Activated naive CD4-positive, alpha-beta T cell treated with anti-CD3 and anti-CD28 coated beads, Interleukin-2, amount 50 U/mL, for 72 hours (primary cell): ENCODE results near the gene HAUS5. TPM values are rescaled to one million over a fixed set of nuclear protein-coding genes. Genes with fewer than 3 reads are reported as not detected.

Experiments
- ATAC-seq, 2 donors: fragments of 150-1000 bp; cut with Tn5 transposase; 2 replicates each; pipeline ENCODE4 v1.10.0; 2021; ENCODE audit warnings: mild to moderate bottlenecking in 2 of 2, moderate library complexity in 2 of 2
- DNase-seq, 2 donors: peaks; one replicate each; pipeline ENCODE4 v3.0.0; 2021 to 2022; ENCODE audit warnings: low spot score in 2 of 2
- H3K27ac Mint-ChIP-seq, 2 donors: one replicate each; pipeline ENCODE4 v1.8.0; 2022; ENCODE audit warnings: mild to moderate bottlenecking in 2 of 2, mixed read lengths in 2 of 2
- H3K36me3 Mint-ChIP-seq, 2 donors: one replicate each; pipeline ENCODE4 v1.8.0; 2022; ENCODE audit warnings: mixed read lengths in 2 of 2
- H3K9me3 Mint-ChIP-seq, 2 donors: one replicate each; pipeline ENCODE4 v1.8.0; 2022; ENCODE audit warnings: mixed read lengths in 2 of 2
- total RNA-seq, 2 donors: library from RNA; stranded (reverse); gene quantifications; one replicate each; pipeline ENCODE4 v1.2.3, GENCODE V29; 2022

The HAUS5 gene
- total RNA-seq, 2 donors from 2014 or later: 44.2 to 44.5 TPM

GRCh38 chr19:35673121-35673804, 60.7 kb downstream of the HAUS5 start:
- peak overlapping the region; percentile 9 to 81 for H3K27ac Mint-ChIP-seq
- no peaks in the 10 kb centered on the region for H3K9me3 Mint-ChIP-seq
- H3K36me3 Mint-ChIP-seq: peaks cover 0 to 6% of the 10 kb centered on the region in 2 donors
- DNase-seq: peak; percentile 64 to 67
- peak; percentile 94 to 95 for ATAC-seq

Other genes with a start within 250 kb of the HAUS5 start
- 1 to 10 TPM in 1 of 2 donors, under 1 TPM in 1; 0.50 to 1.8 TPM for gene GPR42, start 241.7 kb upstream of the HAUS5 start, total RNA-seq
- not detected for gene FFAR2, start 164.5 kb upstream of the HAUS5 start, total RNA-seq
- not detected for gene KRTDAP, start 122.3 kb upstream of the HAUS5 start, total RNA-seq
- 1 to 10 TPM in 1 of 2 donors, under 1 TPM in 1; 0.46 to 3.6 TPM for gene DMKN, start 99.1 kb upstream of the HAUS5 start, total RNA-seq
- gene SBSN, start 84.4 kb upstream of the HAUS5 start, total RNA-seq: not detected
- not detected for gene GAPDHS, start 79.3 kb upstream of the HAUS5 start, total RNA-seq
- gene TMEM147, start 67.1 kb upstream of the HAUS5 start, total RNA-seq: 10 to 100 TPM; 44.1 to 69.1 TPM
- gene ATP4A, start 49.1 kb upstream of the HAUS5 start, total RNA-seq: not detected
- not detected for gene PMIS2, start 26.6 kb upstream of the HAUS5 start, total RNA-seq
- gene RBM42, start 16.3 kb downstream of the HAUS5 start, total RNA-seq: 10 to 100 TPM; 69.3 to 79.0 TPM
- gene ETV2, start 29.0 kb downstream of the HAUS5 start, total RNA-seq: under 1 TPM; 0.62 to 0.77 TPM
- 100 to 1,000 TPM; 445 to 472 TPM for gene COX6B1, start 35.6 kb downstream of the HAUS5 start, total RNA-seq
- 1 to 10 TPM in 1 of 2 donors, not detected in 1; 4.4 TPM for gene UPK1A, start 53.8 kb downstream of the HAUS5 start, total RNA-seq
- 100 to 1,000 TPM; 181 to 198 TPM for gene ZBTB32, start 91.8 kb downstream of the HAUS5 start, total RNA-seq
- gene KMT2B, start 105.3 kb downstream of the HAUS5 start, total RNA-seq: 100 to 1,000 TPM in 1 of 2 donors, 10 to 100 TPM in 1; 54.6 to 200 TPM
- gene IGFLR1, start 129.7 kb downstream of the HAUS5 start, total RNA-seq: 100 to 1,000 TPM in 1 of 2 donors, 10 to 100 TPM in 1; 74.6 to 245 TPM
- gene U2AF1L4, start 132.7 kb downstream of the HAUS5 start, total RNA-seq: 10 to 100 TPM; 33.8 to 69.0 TPM
- 10 to 100 TPM; 43.2 to 49.4 TPM for gene PSENEN, start 132.9 kb downstream of the HAUS5 start, total RNA-seq
- gene LIN37, start 135.8 kb downstream of the HAUS5 start, total RNA-seq: 10 to 100 TPM; 11.2 to 25.0 TPM
- gene HSPB6, start 144.3 kb downstream of the HAUS5 start, total RNA-seq: under 1 TPM; 0.32 to 0.99 TPM
- 10 to 100 TPM; 28.3 to 49.4 TPM for gene PROSER3, start 145.4 kb downstream of the HAUS5 start, total RNA-seq
- gene ARHGAP33, start 162.8 kb downstream of the HAUS5 start, total RNA-seq: 100 to 1,000 TPM in 1 of 2 donors, 10 to 100 TPM in 1; 38.7 to 106 TPM
- gene PRODH2, start 200.1 kb downstream of the HAUS5 start, total RNA-seq: not detected
- gene NPHS1, start 239.8 kb downstream of the HAUS5 start, total RNA-seq: under 1 TPM in 1 of 2 donors, not detected in 1; 0.10 TPM
- gene KIRREL2, start 244.2 kb downstream of the HAUS5 start, total RNA-seq: 1 to 10 TPM; 1.2 to 3.3 TPM